SU-DHL-6 (cell line): Measurements from ENCODE around the gene BEX3.

ENCODE experiments used
- EZH2phosphoT487 ChIP-seq: fragments of 200-600 bp; sonication (generic), shearing (Covaris generic); conservative IDR thresholded peaks from 2 replicates; pipeline ENCODE4 v1.6.1; 2018; ENCODE audit warnings: mild to moderate bottlenecking, antibody characterized with exemption, low read length, moderate library complexity, mixed read lengths
- TF ChIP-seq, protein P1 (sequence below): fragments of 200-600 bp; sonication (generic); IDR thresholded peaks from one replicate; pipeline ENCODE4 v1.5.1; 2017; ENCODE audit warnings: antibody characterized with exemption, mild to moderate bottlenecking, low read length, moderate library complexity; ENCODE audit not compliant: insufficient read depth, poor library complexity, severe bottlenecking

DNA sequence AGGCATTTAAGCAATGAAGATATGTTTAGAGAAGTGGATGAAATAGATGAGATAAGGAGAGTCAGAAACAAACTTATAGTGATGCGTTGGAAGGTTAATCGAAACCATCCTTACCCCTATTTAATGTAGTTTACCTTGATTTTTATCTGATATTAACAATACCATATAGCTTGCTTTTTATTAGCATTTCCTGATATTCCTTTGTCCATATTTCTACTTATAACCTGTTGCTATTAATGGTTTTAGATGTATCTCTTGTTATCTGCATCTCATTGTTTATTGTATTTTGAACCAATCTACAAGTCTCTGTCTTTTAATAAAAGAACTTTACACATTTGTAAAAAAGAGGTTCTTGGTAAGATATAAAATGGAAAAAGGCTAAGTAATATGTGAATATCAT, 18.5 kb upstream of the BEX3 start:
- TF ChIP-seq, protein P1, sequence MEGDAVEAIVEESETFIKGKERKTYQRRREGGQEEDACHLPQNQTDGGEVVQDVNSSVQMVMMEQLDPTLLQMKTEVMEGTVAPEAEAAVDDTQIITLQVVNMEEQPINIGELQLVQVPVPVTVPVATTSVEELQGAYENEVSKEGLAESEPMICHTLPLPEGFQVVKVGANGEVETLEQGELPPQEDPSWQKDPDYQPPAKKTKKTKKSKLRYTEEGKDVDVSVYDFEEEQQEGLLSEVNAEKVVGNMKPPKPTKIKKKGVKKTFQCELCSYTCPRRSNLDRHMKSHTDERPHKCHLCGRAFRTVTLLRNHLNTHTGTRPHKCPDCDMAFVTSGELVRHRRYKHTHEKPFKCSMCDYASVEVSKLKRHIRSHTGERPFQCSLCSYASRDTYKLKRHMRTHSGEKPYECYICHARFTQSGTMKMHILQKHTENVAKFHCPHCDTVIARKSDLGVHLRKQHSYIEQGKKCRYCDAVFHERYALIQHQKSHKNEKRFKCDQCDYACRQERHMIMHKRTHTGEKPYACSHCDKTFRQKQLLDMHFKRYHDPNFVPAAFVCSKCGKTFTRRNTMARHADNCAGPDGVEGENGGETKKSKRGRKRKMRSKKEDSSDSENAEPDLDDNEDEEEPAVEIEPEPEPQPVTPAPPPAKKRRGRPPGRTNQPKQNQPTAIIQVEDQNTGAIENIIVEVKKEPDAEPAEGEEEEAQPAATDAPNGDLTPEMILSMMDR, result no peak
- TF ChIP-seq EZH2phosphoT487, result no peak
